CD4-positive, CD25-positive, alpha-beta regulatory T cell (primary cell): Measurements from ENCODE around the gene CBLB. TPM values are rescaled to one million over a fixed set of nuclear protein-coding genes. Genes with fewer than 3 reads are reported as not detected.
A peak's percentile ranks its signal among the peaks of the same experiment; 100 is the strongest.

Source experiments
- ATAC-seq, 2 donors: fragments of 150-1000 bp; cut with Tn5 transposase; one replicate each; pipeline ENCODE4 v1.10.0; 2021; ENCODE audit warnings: low read depth in 2 of 2, moderate number of reproducible peaks in 2 of 2, moderate library complexity in 1 of 2
- DNase-seq, 3 donors: peaks; one replicate each; pipeline versions ENCODE4 v3.0.0 to v3.0.0-alpha.2; 2012 to 2022; ENCODE audit warnings: mixed read lengths in 1 of 3
- H3K27ac ChIP-seq: one replicate; pipeline ENCODE4 v1.7.0; 2013; ENCODE audit warnings: mild to moderate bottlenecking, low read length; ENCODE audit not compliant: insufficient read depth, poor library complexity, severe bottlenecking
- H3K27me3 ChIP-seq: one replicate; pipeline ENCODE4 v1.7.0; 2013; ENCODE audit warnings: low read length; ENCODE audit not compliant: control insufficient read depth, insufficient read depth
- H3K36me3 ChIP-seq: one replicate; pipeline ENCODE4 v1.7.0; 2013; ENCODE audit warnings: mild to moderate bottlenecking, low read length, moderate library complexity; ENCODE audit not compliant: control insufficient read depth, insufficient read depth
- H3K4me1 ChIP-seq: 2 replicates; pipeline ENCODE4 v1.7.0; 2013; ENCODE audit warnings: mild to moderate bottlenecking, low read length; ENCODE audit not compliant: insufficient read depth, control insufficient read depth, poor library complexity, severe bottlenecking
- H3K4me3 ChIP-seq: one replicate; pipeline ENCODE4 v1.7.0; 2013; ENCODE audit warnings: low read depth, mild to moderate bottlenecking, low read length, moderate library complexity
- H3K9me3 ChIP-seq, 2 experiments: 1 replicate in 1 of 2; 2 replicates in 1 of 2; pipeline ENCODE4 v1.7.0; 2013; ENCODE audit warnings: low read length in 2 of 2, mild to moderate bottlenecking in 1 of 2, moderate library complexity in 1 of 2; ENCODE audit not compliant: control insufficient read depth in 2 of 2
- H3K27ac Mint-ChIP-seq, 3 donors: one replicate each; pipeline ENCODE4 v1.8.0; 2020 to 2022; ENCODE audit warnings: mild to moderate bottlenecking in 3 of 3, mixed read lengths in 3 of 3, moderate library complexity in 2 of 3
- H3K27me3 Mint-ChIP-seq: one replicate; pipeline ENCODE4 v1.8.0; 2022; ENCODE audit warnings: mild to moderate bottlenecking, mixed read lengths
- H3K36me3 Mint-ChIP-seq: one replicate; pipeline ENCODE4 v1.8.0; 2020; ENCODE audit warnings: mixed read lengths
- H3K4me1 Mint-ChIP-seq, 4 donors: one replicate each; pipeline ENCODE4 v1.8.0; 2020 to 2022; ENCODE audit warnings: mixed read lengths in 4 of 4, mild to moderate bottlenecking in 1 of 4
- H3K4me3 Mint-ChIP-seq, 4 donors: one replicate each; pipeline ENCODE4 v1.8.0; 2020 to 2022; ENCODE audit warnings: mild to moderate bottlenecking in 4 of 4, mixed read lengths in 4 of 4, moderate library complexity in 3 of 4
- H3K9me3 Mint-ChIP-seq, 7 donors: one replicate each; pipeline ENCODE4 v1.8.0; 2020 to 2022; ENCODE audit warnings: mixed read lengths in 7 of 7, mild to moderate bottlenecking in 3 of 7, moderate library complexity in 2 of 7
- polyA plus RNA-seq, 4 donors: library from polyadenylated mRNA; unstranded; fragments of 300-500 nt; fragmentation: Illumina TruSeq; gene quantifications; one replicate each; pipeline ENCODE4 v1.2.3, GENCODE V29; 2021
- total RNA-seq: library from RNA; stranded (reverse); gene quantifications from one replicate; pipeline ENCODE4 v1.2.3, GENCODE V29; 2022

CBLB gene
- total and polyA plus RNA-seq, 5 donors from 2014 or later: 23.9 to 83.1 (median 34.8) TPM

GRCh38 chr3:105827959-105828358 is 40.9 kb downstream of the CBLB start:
- Mint-ChIP-seq H3K36me3 (peaks cover 43% of the 10 kb centered on the region), H3K9me3 (peaks cover 0 to 2% (median 0%) of the 10 kb centered on the region in 7 donors), H3K27me3 (no peaks in the 10 kb centered on the region), H3K4me1 (peaks cover 39 to 80% (median 71%) of the 10 kb centered on the region in 4 donors), H3K4me3 (peak overlapping the region in 1 of 4 donors; percentile 42), H3K27ac (peak overlapping the region; percentile 15 to 87 (median 81))
- H3K4me3 ChIP-seq: no peak overlapping the region
- no peaks in the 10 kb centered on the region for H3K27me3 ChIP-seq
- no peaks in the 10 kb centered on the region for H3K36me3 ChIP-seq
- H3K27ac ChIP-seq: no peak overlapping the region
- H3K9me3 ChIP-seq: no peaks in the 10 kb centered on the region
- DNase-seq (no peak), ATAC-seq (no peak)
- peaks cover 37% of the 10 kb centered on the region for H3K4me1 ChIP-seq

GRCh38 chr3:105826778-105827634 is 41.8 kb downstream of the CBLB start:
- Mint-ChIP-seq H3K4me1 (peaks cover 43 to 80% (median 69%) of the 10 kb centered on the region in 4 donors), H3K27me3 (no peaks in the 10 kb centered on the region), H3K27ac (peak overlapping the region; percentile 15 to 92 (median 84)), H3K9me3 (peaks cover 0 to 2% (median 0%) of the 10 kb centered on the region in 7 donors), H3K4me3 (peak overlapping the region in 2 of 4 donors; percentile 48 to 63), H3K36me3 (peaks cover 41% of the 10 kb centered on the region)
- no peaks in the 10 kb centered on the region for H3K27me3 ChIP-seq
- DNase-seq (no peak), ATAC-seq (no peak)
- H3K4me1 ChIP-seq: peaks cover 33% of the 10 kb centered on the region
- no peaks in the 10 kb centered on the region for H3K36me3 ChIP-seq
- H3K4me3 ChIP-seq: peak overlapping the region; percentile 4
- H3K27ac ChIP-seq: no peak overlapping the region
- H3K9me3 ChIP-seq: no peaks in the 10 kb centered on the region

- no peak for DNase-seq
These were observed 44.7 kb downstream of the CBLB start for GRCh38 chr3:105824129-105824528.

GRCh38 chr3:105823149-105823867 is 45.5 kb downstream of the CBLB start:
- Mint-ChIP-seq H3K36me3 (peaks cover 47% of the 10 kb centered on the region), H3K9me3 (peaks cover 0 to 2% (median 0%) of the 10 kb centered on the region in 7 donors), H3K4me1 (peaks cover 32 to 68% (median 52%) of the 10 kb centered on the region in 4 donors), H3K27ac (peak overlapping the region; percentile 70 to 74 (median 72)), H3K27me3 (no peaks in the 10 kb centered on the region), H3K4me3 (peak overlapping the region in 1 of 4 donors; percentile 21)
- ATAC-seq (peak; percentile 51), DNase-seq (no peak)
- Histone ChIP-seq H3K4me1 (peaks cover 13% of the 10 kb centered on the region), H3K4me3 (no peak overlapping the region), H3K36me3 (peaks cover 3% of the 10 kb centered on the region), H3K9me3 (no peaks in the 10 kb centered on the region), H3K27ac (no peak overlapping the region), H3K27me3 (no peaks in the 10 kb centered on the region)

More at GRCh38 chr3:105824129-105824528, 44.7 kb downstream of the CBLB start:
- Histone ChIP-seq H3K4me3 (no peak overlapping the region), H3K9me3 (no peaks in the 10 kb centered on the region), H3K36me3 (peaks cover 3% of the 10 kb centered on the region), H3K27me3 (no peaks in the 10 kb centered on the region), H3K4me1 (peaks cover 19% of the 10 kb centered on the region), H3K27ac (no peak overlapping the region)
- peak overlapping the region in 1 of 4 donors; percentile 31 for H3K4me3 Mint-ChIP-seq
- no peak for ATAC-seq
- peaks cover 0 to 2% (median 0%) of the 10 kb centered on the region in 7 donors for H3K9me3 Mint-ChIP-seq
- H3K27me3 Mint-ChIP-seq: no peaks in the 10 kb centered on the region
- peak overlapping the region; percentile 70 to 74 (median 72) for H3K27ac Mint-ChIP-seq
- peaks cover 32 to 70% (median 57%) of the 10 kb centered on the region in 4 donors for H3K4me1 Mint-ChIP-seq
- H3K36me3 Mint-ChIP-seq: peaks cover 47% of the 10 kb centered on the region

- no peak for ATAC-seq
- H3K36me3 Mint-ChIP-seq: peaks cover 44% of the 10 kb centered on the region
- peaks cover 30 to 61% (median 48%) of the 10 kb centered on the region in 4 donors for H3K4me1 Mint-ChIP-seq
- peak overlapping the region in 1 of 4 donors; percentile 21 for H3K4me3 Mint-ChIP-seq
- peak overlapping the region; percentile 70 to 74 (median 72) for H3K27ac Mint-ChIP-seq
- peaks cover 0 to 2% (median 0%) of the 10 kb centered on the region in 7 donors for H3K9me3 Mint-ChIP-seq
- no peak for DNase-seq
- Histone ChIP-seq H3K27me3 (no peaks in the 10 kb centered on the region), H3K27ac (no peak overlapping the region), H3K4me3 (no peak overlapping the region), H3K9me3 (no peaks in the 10 kb centered on the region), H3K4me1 (peaks cover 5% of the 10 kb centered on the region), H3K36me3 (peaks cover 3% of the 10 kb centered on the region)
- no peaks in the 10 kb centered on the region for H3K27me3 Mint-ChIP-seq
These were observed 46.4 kb downstream of the CBLB start for GRCh38 chr3:105822171-105823123.

GRCh38 chr3:105821433-105821832 is 47.4 kb downstream of the CBLB start:
- no peak overlapping the region for H3K4me3 ChIP-seq
- Mint-ChIP-seq H3K27ac (peak overlapping the region; percentile 11 to 92 (median 43)), H3K36me3 (peaks cover 46% of the 10 kb centered on the region), H3K27me3 (no peaks in the 10 kb centered on the region), H3K4me3 (no peak overlapping the region), H3K4me1 (peaks cover 35 to 64% (median 49%) of the 10 kb centered on the region in 4 donors), H3K9me3 (peaks cover 0 to 1% (median 0%) of the 10 kb centered on the region in 7 donors)
- DNase-seq: no peak
- no peak for ATAC-seq
- no peaks in the 10 kb centered on the region for H3K27me3 ChIP-seq
- no peaks in the 10 kb centered on the region for H3K9me3 ChIP-seq
- H3K27ac ChIP-seq: no peak overlapping the region
- H3K36me3 ChIP-seq: peaks cover 3% of the 10 kb centered on the region
- peaks cover 3% of the 10 kb centered on the region for H3K4me1 ChIP-seq

- Mint-ChIP-seq H3K27me3 (no peaks in the 10 kb centered on the region), H3K9me3 (peaks cover 0 to 7% (median 2%) of the 10 kb centered on the region in 7 donors), H3K4me3 (no peak overlapping the region), H3K27ac (peak overlapping the region in 2 of 3 donors; percentile 2 to 4), H3K4me1 (peaks cover 34 to 57% (median 36%) of the 10 kb centered on the region in 4 donors), H3K36me3 (peaks cover 42% of the 10 kb centered on the region)
- H3K27ac ChIP-seq: no peak overlapping the region
- ATAC-seq (no peak), DNase-seq (no peak)
- no peak overlapping the region for H3K4me3 ChIP-seq
- no peaks in the 10 kb centered on the region for H3K9me3 ChIP-seq
- no peaks in the 10 kb centered on the region for H3K27me3 ChIP-seq
- H3K36me3 ChIP-seq: peaks cover 3% of the 10 kb centered on the region
- H3K4me1 ChIP-seq: no peaks in the 10 kb centered on the region
These were observed 52.0 kb downstream of the CBLB start for GRCh38 chr3:105816833-105817232.
